GM18502 (cell line): ENCODE results near the gene PSMB11.
"Not testable (repeated sequence)": the region's sequence is repeated elsewhere in the genome, so short reads cannot be mapped to it uniquely, and the experiment has no call there.

Source experiments
- ATAC-seq: cut with Tn5 transposase; IDR thresholded peaks from one replicate; pipeline ENCODE4 v1.9.1; 2021; ENCODE audit warnings: mild to moderate bottlenecking; ENCODE audit not compliant: unreplicated experiment, poor library complexity

Gene PSMB11

GRCh38 chr14:23013054-23013748, 28.8 kb upstream of the PSMB11 start:
- no peak for ATAC-seq

- ATAC-seq: not testable (repeated sequence)
Measured at GRCh38 chr14:23013749-23014054, 28.3 kb upstream of the PSMB11 start.

- no peak for ATAC-seq
Measured at GRCh38 chr14:23015618-23016017, 26.4 kb upstream of the PSMB11 start.

- ATAC-seq: no peak
Measured at GRCh38 chr14:23017091-23017490, 24.9 kb upstream of the PSMB11 start.

GRCh38 chr14:23018107-23018506, 23.9 kb upstream of the PSMB11 start:
- no peak for ATAC-seq

- ATAC-seq: no peak
Measured at GRCh38 chr14:23020143-23021128, 21.6 kb upstream of the PSMB11 start.

- no peak for ATAC-seq
Measured at GRCh38 chr14:23021434-23021833, 20.6 kb upstream of the PSMB11 start.

GRCh38 chr14:23021889-23022442, 20.0 kb upstream of the PSMB11 start:
- no peak for ATAC-seq

- no peak for ATAC-seq
Measured at GRCh38 chr14:23023022-23023794, 18.8 kb upstream of the PSMB11 start.

- no peak for ATAC-seq
Measured at GRCh38 chr14:23023795-23024152, 18.2 kb upstream of the PSMB11 start.

- ATAC-seq: no peak
Measured at GRCh38 chr14:23024612-23025075, 17.4 kb upstream of the PSMB11 start.

GRCh38 chr14:23025151-23025814, 16.7 kb upstream of the PSMB11 start:
- ATAC-seq: no peak

- ATAC-seq: no peak
Measured at GRCh38 chr14:23028799-23029198, 13.2 kb upstream of the PSMB11 start.

GRCh38 chr14:23030936-23031335, 11.1 kb upstream of the PSMB11 start:
- ATAC-seq: no peak

- no peak for ATAC-seq
Measured at GRCh38 chr14:23033251-23033727, 8.7 kb upstream of the PSMB11 start.

- ATAC-seq: no peak
Measured at GRCh38 chr14:23033801-23034497, 8.1 kb upstream of the PSMB11 start.

- ATAC-seq: peak; percentile 93
Measured at GRCh38 chr14:23034498-23035302, 7.3 kb upstream of the PSMB11 start, which contains the start of gene PSMB5. Gene PSMB5, minus strand, starts transcription at chr14:23034900. Its CDS starts 19 bp downstream, at chr14:23034881.
